H1 (cell line): ENCODE measurements around the gene EMC10. TPM values are rescaled to one million over a fixed set of nuclear protein-coding genes. Genes with fewer than 3 reads are reported as not detected.

Experiments used
- CTCF ChIA-PET: fragments of 300-600 bp; sonication (Branson Sonifier 250); formaldehyde crosslinking; loops from one replicate; lab custom pipeline; 2021; ENCODE audit not compliant: partially characterized antibody; lab: Charles Lee
- POLR2A ChIA-PET: fragments of 300-600 bp; sonication (Branson Sonifier 250); formaldehyde crosslinking; loops from one replicate; lab custom pipeline; 2021; ENCODE audit warnings: inconsistent platforms; ENCODE audit not compliant: partially characterized antibody; lab: Charles Lee
- DNase-seq, 2 experiments: peaks; one replicate each; pipeline versions ENCODE4 v3.0.0 to v3.0.0-alpha.2; 2010 to 2022; ENCODE audit warnings: low spot score in 2 of 2, low read depth in 1 of 2, mixed read lengths in 1 of 2
- FAIRE-seq: peaks from 2 replicates; lab custom pipeline; 2011; peaks lifted over from hg19 to GRCh38; lab: Jason Lieb, UNC
- H2AFZ ChIP-seq: 2 replicates; pipeline ENCODE4 v1.8.1; 2012; ENCODE audit warnings: low read length, inconsistent platforms
- H2AK5ac ChIP-seq: 2 replicates; pipeline ENCODE4 v1.6.1; 2013; ENCODE audit warnings: low read depth, low read length
- H2BK120ac ChIP-seq: replicated peaks from 2 replicates; pipeline ENCODE3; 2013; ENCODE audit warnings: low read depth, low read length, inconsistent platforms
- H2BK12ac ChIP-seq: 2 replicates; pipeline ENCODE4 v1.6.1; 2013; ENCODE audit warnings: low read depth, low read length
- H2BK15ac ChIP-seq: 2 replicates; pipeline ENCODE4 v1.6.1; 2013; ENCODE audit warnings: low read length
- H2BK20ac ChIP-seq: 2 replicates; pipeline ENCODE4 v1.6.1; 2013; ENCODE audit warnings: low read length
- H2BK5ac ChIP-seq: 2 replicates; pipeline ENCODE4 v1.6.1; 2013; ENCODE audit warnings: low read depth, low read length
- H3K14ac ChIP-seq: 2 replicates; pipeline ENCODE4 v1.6.1; 2013; ENCODE audit warnings: inconsistent platforms; ENCODE audit not compliant: insufficient read length
- H3K18ac ChIP-seq: 2 replicates; pipeline ENCODE4 v1.6.1; 2013; ENCODE audit warnings: low read length; ENCODE audit errors: extremely low read depth
- H3K23ac ChIP-seq: 2 replicates; pipeline ENCODE4 v1.6.1; 2013; ENCODE audit warnings: inconsistent platforms; ENCODE audit not compliant: insufficient read length
- H3K23me2 ChIP-seq: 2 replicates; pipeline ENCODE4 v1.6.1; 2013; ENCODE audit warnings: low read depth, low read length
- H3K27ac ChIP-seq: 2 replicates; pipeline ENCODE4 v1.6.1; 2011; ENCODE audit warnings: low read depth, low read length, inconsistent platforms
- H3K27me3 ChIP-seq, 4 experiments: replicated peaks in 1 of 4; 1 replicate in 1 of 4; 2 replicates in 3 of 4; pipeline versions ENCODE4 v1.6.1 to v1.8.1; 2011 to 2013; ENCODE audit warnings: low read length in 3 of 4, mild to moderate bottlenecking in 3 of 4, inconsistent platforms in 2 of 4, mixed read lengths in 2 of 4, moderate library complexity in 1 of 4; ENCODE audit not compliant: control insufficient read depth in 3 of 4, insufficient read depth in 3 of 4; ENCODE audit errors: extremely low read depth in 1 of 4
- H3K36me3 ChIP-seq, 4 experiments: 2 replicates each; pipeline versions ENCODE4 v1.6.1 to v1.8.1; 2011 to 2013; ENCODE audit warnings: mild to moderate bottlenecking in 4 of 4, low read length in 3 of 4, moderate library complexity in 2 of 4, control low read depth in 1 of 4, inconsistent platforms in 1 of 4; ENCODE audit not compliant: insufficient read depth in 4 of 4, control insufficient read depth in 2 of 4
- H3K4ac ChIP-seq: replicated peaks from 2 replicates; pipeline ENCODE3; 2013; ENCODE audit warnings: low read length, low read depth, mixed read lengths, inconsistent platforms; ENCODE audit not compliant: insufficient read length
- H3K4me1 ChIP-seq, 4 experiments: replicated peaks in 1 of 4; 1 replicate in 1 of 4; 2 replicates in 3 of 4; pipeline versions ENCODE4 v1.6.1 to v1.8.1; 2011 to 2013; ENCODE audit warnings: low read length in 3 of 4, inconsistent platforms in 2 of 4, mixed read lengths in 1 of 4; ENCODE audit not compliant: insufficient read depth in 4 of 4, control insufficient read depth in 3 of 4
- H3K4me2 ChIP-seq, 2 experiments: 2 replicates each; pipeline versions ENCODE4 v1.6.1 to v1.8.1; 2011 to 2013; ENCODE audit warnings: low read depth in 2 of 2, low read length in 2 of 2, control low read depth in 1 of 2, inconsistent platforms in 1 of 2, mild to moderate bottlenecking in 1 of 2; ENCODE audit not compliant: insufficient read depth in 1 of 2
- H3K4me3 ChIP-seq, 4 experiments: fragments of 200-600, 300-600 bp in 1 of 4; sonication (generic), shearing (Covaris generic), sonication (Bioruptor Twin) in 1 of 4; 2 replicates each; pipeline versions ENCODE4 v1.5.1 to v1.8.1; 2011 to 2016; ENCODE audit warnings: low read length in 4 of 4, low read depth in 3 of 4, control low read depth in 2 of 4, inconsistent platforms in 2 of 4, mild to moderate bottlenecking in 2 of 4, mixed read lengths in 1 of 4, moderate library complexity in 1 of 4; ENCODE audit not compliant: insufficient read depth in 2 of 4; ENCODE audit errors: extremely low read depth in 1 of 4
- H3K56ac ChIP-seq: replicated peaks from 2 replicates; pipeline ENCODE3; 2013; ENCODE audit warnings: low read depth, mild to moderate bottlenecking, mixed read lengths, low read length, inconsistent platforms; ENCODE audit not compliant: insufficient read length
- H3K79me1 ChIP-seq: 2 replicates; pipeline ENCODE4 v1.6.1; 2013; ENCODE audit warnings: low read depth, low read length, control low read depth
- H3K79me2 ChIP-seq, 2 experiments: 2 replicates each; pipeline versions ENCODE4 v1.6.1 to v1.8.1; 2012 to 2013; ENCODE audit warnings: low read length in 2 of 2, mild to moderate bottlenecking in 2 of 2, inconsistent platforms in 1 of 2; ENCODE audit not compliant: insufficient read depth in 2 of 2, control insufficient read depth in 1 of 2
- H3K9ac ChIP-seq, 4 experiments: replicated peaks in 1 of 4; 1 replicate in 1 of 4; 2 replicates in 3 of 4; pipeline versions ENCODE4 v1.6.1 to v1.8.1; 2011 to 2013; ENCODE audit warnings: low read depth in 3 of 4, low read length in 3 of 4, control low read depth in 2 of 4, mild to moderate bottlenecking in 2 of 4, moderate library complexity in 2 of 4, inconsistent platforms in 1 of 4; ENCODE audit errors: extremely low read depth in 1 of 4
- H3K9me3 ChIP-seq, 2 experiments: 2 replicates each; pipeline versions ENCODE4 v1.6.1 to v1.8.1; 2012 to 2013; ENCODE audit warnings: mild to moderate bottlenecking in 2 of 2, moderate library complexity in 2 of 2, control low read depth in 1 of 2, inconsistent platforms in 1 of 2, low read depth in 1 of 2, low read length in 1 of 2, mixed read lengths in 1 of 2; ENCODE audit not compliant: insufficient read depth in 2 of 2
- H4K20me1 ChIP-seq, 2 experiments: replicated peaks in 1 of 2; 2 replicates each; pipeline versions ENCODE3 to v1.8.1; 2011 to 2013; ENCODE audit warnings: inconsistent platforms in 2 of 2, low read length in 2 of 2, mild to moderate bottlenecking in 1 of 2; ENCODE audit not compliant: insufficient read depth in 2 of 2, control insufficient read depth in 1 of 2
- H4K5ac ChIP-seq: 2 replicates; pipeline ENCODE4 v1.6.1; 2013; ENCODE audit warnings: low read length, low read depth, mixed read lengths, inconsistent platforms; ENCODE audit not compliant: insufficient read length
- H4K8ac ChIP-seq: 2 replicates; pipeline ENCODE4 v1.8.0; 2013; ENCODE audit warnings: mild to moderate bottlenecking, moderate library complexity, low read length, inconsistent platforms; ENCODE audit not compliant: insufficient read depth; ENCODE audit errors: extremely low read depth
- H4K91ac ChIP-seq: replicated peaks from 2 replicates; pipeline ENCODE3; 2013; ENCODE audit warnings: low read length, mixed read lengths, inconsistent platforms; ENCODE audit not compliant: insufficient read length
- ATF3 ChIP-seq: IDR thresholded peaks from 2 replicates; pipeline ENCODE4 v1.6.1; 2011; ENCODE audit warnings: low read depth, mild to moderate bottlenecking, low read length; ENCODE audit not compliant: insufficient read depth
- CHD2 ChIP-seq: IDR thresholded peaks from 2 replicates; pipeline ENCODE4 v1.6.1; 2012; ENCODE audit warnings: low read length, improper control_type of control experiment
- JUND ChIP-seq: IDR thresholded peaks from 2 replicates; pipeline ENCODE4 v1.6.1; 2011; ENCODE audit warnings: mild to moderate bottlenecking, improper control_type of control experiment, low read length
- MAFK ChIP-seq: IDR thresholded peaks from 2 replicates; pipeline ENCODE4 v1.6.1; 2012; ENCODE audit warnings: low read depth, mild to moderate bottlenecking, improper control_type of control experiment, low read length
- NANOG ChIP-seq: IDR thresholded peaks from 2 replicates; pipeline ENCODE4 v1.6.1; 2011; ENCODE audit warnings: low read length, low read depth, mild to moderate bottlenecking, inconsistent platforms; ENCODE audit not compliant: insufficient read depth, poor library complexity, severe bottlenecking
- WGBS, 2 experiments: shearing (Covaris generic) in 1 of 2; methylation state at CpG; one replicate each; pipeline versions ENCODE4 v1.1.6 to v1.1.7; 2013 to 2015; ENCODE audit warnings: low lambda C conversion rate in 2 of 2, mixed read lengths in 2 of 2, inconsistent platforms in 1 of 2, low coverage in 1 of 2, missing lambda C conversion rate in 1 of 2; ENCODE audit not compliant: insufficient replicate concordance in 2 of 2, insufficient coverage in 1 of 2, insufficient read length in 1 of 2; ENCODE audit errors: extremely low coverage in 1 of 2, missing lambda C conversion rate in 1 of 2; 5-methylcytosine and 5-hydroxymethylcytosine counted together
- polyA plus RNA-seq, 7 experiments: library from polyadenylated mRNA; depleted of rRNA in 3 of 7; stranded (reverse) in 5 of 7; unstranded in 2 of 7; fragments of >200 nt in 5 of 7; fragments of 200-250 nt in 2 of 7; gene quantifications; 1 replicate in 5 of 7; 2 replicates in 1 of 7; 4 replicates in 1 of 7; pipeline versions ENCODE4 v1.2.1 to v1.2.3, GENCODE V29; 2011 to 2013; ENCODE audit warnings: missing spikeins in 2 of 7, mixed read lengths in 2 of 7
- total RNA-seq: library from RNA; stranded (reverse); fragmentation: NEBNext Ultra II Directional; extraction: Animal tissue kit (Norgen Biotek cat#: 25700); gene quantifications from 2 replicates; pipeline ENCODE4 v1.2.1, GENCODE V29; 2021

The EMC10 gene
- total and polyA plus RNA-seq, 2 of the 8 experiments (the other 6 are each of a cell fraction or from before 2014, with no cell fraction given), result 77.6 to 103 TPM

- no peaks in the 10 kb centered on the region for H3K9me3 ChIP-seq
- no peak overlapping the region for H3K9ac ChIP-seq
- H3K14ac ChIP-seq, result no peak overlapping the region
- no peak overlapping the region for H3K4ac ChIP-seq
- TF ChIP-seq MAFK (no peak), CHD2 (no peak), ATF3 (no peak), JUND (no peak), NANOG (no peak)
- TF ChIP-seq, all 59 proteins: peak for 0
- H2BK20ac ChIP-seq, result no peak overlapping the region
- no peak overlapping the region for H3K27ac ChIP-seq
- H3K27me3 ChIP-seq, result peaks cover 10 to 70% (median 60%) of the 10 kb centered on the region in 4 experiments
- no peaks in the 10 kb centered on the region for H3K36me3 ChIP-seq
- no peak overlapping the region for H2BK5ac ChIP-seq
- H4K8ac ChIP-seq, result no peak overlapping the region
- H3K56ac ChIP-seq, result no peak overlapping the region
- H3K23ac ChIP-seq, result no peak overlapping the region
- POLR2A ChIA-PET, result no interaction called here
- CTCF ChIA-PET, result no interaction called here
- no peak overlapping the region for H2BK15ac ChIP-seq
- no peak overlapping the region for H2AFZ ChIP-seq
- no peaks in the 10 kb centered on the region for H3K79me2 ChIP-seq
- no peaks in the 10 kb centered on the region for H4K20me1 ChIP-seq
- no peak overlapping the region; a peak in 1 of 4 replicates for H3K4me2 ChIP-seq
- 74% methylated on average over 8 of the region's 8 CpGs; no CpG with 5 or more reads in 1 of the 2 experiments for WGBS, 2 experiments
- no peak overlapping the region for H2BK12ac ChIP-seq
- no peaks in the 10 kb centered on the region for H3K79me1 ChIP-seq
- no peak overlapping the region for H2AK5ac ChIP-seq
- H3K4me3 ChIP-seq, result no peak overlapping the region
- H3K4me1 ChIP-seq, result peaks cover 0 to 17% (median 9%) of the 10 kb centered on the region in 4 experiments; a peak in 5 of 7 replicates
- DNase-seq (no peak), FAIRE-seq (no peak)
- no peak overlapping the region for H4K91ac ChIP-seq
- H3K23me2 ChIP-seq, result peaks cover 4% of the 10 kb centered on the region; the same call in 1 of the 2 replicates
- no peak overlapping the region for H2BK120ac ChIP-seq
- H4K5ac ChIP-seq, result no peak overlapping the region
- H3K18ac ChIP-seq, result no peak overlapping the region
Measured at GRCh38 chr19:50493171-50493570, 16.9 kb downstream of the EMC10 start.
